OCI-LY7 (cell line): ENCODE measurements around the gene RTEL1. TPM values are rescaled to one million over a fixed set of nuclear protein-coding genes. Genes with fewer than 3 reads are reported as not detected.
"Not testable (repeated sequence)": the region's sequence is repeated elsewhere in the genome, so short reads cannot be mapped to it uniquely, and the experiment has no call there.

Experiments
- BruUV-seq: library from RNA; stranded (reverse); fragments of 400-500 nt; replicated peaks from 2 replicates; lab custom pipeline; 2021; lab: Mats Ljungman, UMichigan
- CTCF ChIA-PET: fragments of 300-600 bp; sonication (Branson Sonifier 250); formaldehyde crosslinking; loops from one replicate; lab custom pipeline; 2022; ENCODE audit warnings: antibody characterized with exemption; ENCODE audit not compliant: unreplicated experiment; lab: Charles Lee
- POLR2A ChIA-PET: fragments of 300-600 bp; sonication (Branson Sonifier 250); formaldehyde crosslinking; loops from one replicate; lab custom pipeline; 2022; ENCODE audit warnings: antibody characterized with exemption; lab: Charles Lee
- DNase-seq: peaks from one replicate; pipeline ENCODE4 v3.0.0-alpha.2; 2015; ENCODE audit warnings: low spot score
- H2AFZ ChIP-seq: fragments of 200-600 bp; sonication (generic), shearing (Covaris generic); 2 replicates; pipeline ENCODE4 v1.6.1; 2014; ENCODE audit warnings: mild to moderate bottlenecking, antibody characterized with exemption, low read length, moderate library complexity
- H3K27ac ChIP-seq: fragments of 200-600 bp; sonication (generic); 2 replicates; pipeline ENCODE4 v1.5.1; 2014; ENCODE audit warnings: mixed run types, low read depth, mild to moderate bottlenecking, moderate library complexity, low read length, inconsistent platforms; ENCODE audit not compliant: poor library complexity, severe bottlenecking
- H3K36me3 ChIP-seq: fragments of 200-600 bp; sonication (generic); 2 replicates; pipeline ENCODE4 v1.6.1; 2014; ENCODE audit warnings: mild to moderate bottlenecking, antibody characterized with exemption, low read length, moderate library complexity, mixed read lengths; ENCODE audit not compliant: insufficient read depth
- H3K4me1 ChIP-seq: fragments of 200-600 bp; sonication (generic); 2 replicates; pipeline ENCODE4 v1.5.1; 2014; ENCODE audit warnings: mild to moderate bottlenecking, low read length; ENCODE audit not compliant: insufficient read depth, poor library complexity, severe bottlenecking
- H3K4me2 ChIP-seq: fragments of 200-600 bp; sonication (generic); 2 replicates; pipeline ENCODE4 v1.6.1; 2014; ENCODE audit warnings: mild to moderate bottlenecking, low read length
- H3K4me3 ChIP-seq: fragments of 200-600 bp; sonication (generic); 2 replicates; pipeline ENCODE4 v1.5.1; 2014; ENCODE audit warnings: mild to moderate bottlenecking, low read depth, low read length; ENCODE audit not compliant: poor library complexity, severe bottlenecking
- H3K79me2 ChIP-seq: fragments of 200-600 bp; sonication (generic); 2 replicates; pipeline ENCODE4 v1.6.1; 2016; ENCODE audit warnings: low read depth, mild to moderate bottlenecking, low read length, moderate library complexity, mixed read lengths; ENCODE audit not compliant: insufficient read depth
- H3K9me2 ChIP-seq: fragments of 200-600 bp; sonication (generic); 2 replicates; pipeline ENCODE4 v1.6.1; 2016; ENCODE audit warnings: mild to moderate bottlenecking, low read length, mixed read lengths; ENCODE audit not compliant: insufficient read depth
- H3K9me3 ChIP-seq: fragments of 200-600 bp; sonication (generic); 2 replicates; pipeline ENCODE4 v1.6.1; 2014; ENCODE audit warnings: mild to moderate bottlenecking, mixed run types, low read length, mixed read lengths
- H4K20me1 ChIP-seq: fragments of 200-600 bp; sonication (generic); 2 replicates; pipeline ENCODE4 v1.6.1; 2014; ENCODE audit warnings: mild to moderate bottlenecking, antibody characterized with exemption, low read length, moderate library complexity, mixed read lengths; ENCODE audit not compliant: insufficient read depth
- CTCF ChIP-seq: fragments of 200-600 bp; sonication (generic); conservative IDR thresholded peaks from 2 replicates; pipeline ENCODE4 v1.5.1; 2014; ENCODE audit warnings: mild to moderate bottlenecking, antibody characterized with exemption, low read length, moderate library complexity, mixed read lengths
- EZH2phosphoT487 ChIP-seq: fragments of 200-600 bp; sonication (generic); IDR thresholded peaks from 2 replicates; pipeline ENCODE4 v1.6.1; 2018; ENCODE audit warnings: low read depth, borderline replicate concordance, mild to moderate bottlenecking, mixed run types, antibody characterized with exemption, low read length, moderate library complexity, mixed read lengths
- intact Hi-C: fragments of 100-400 bp; cut with micrococcal nuclease; formaldehyde crosslinking; loops from one replicate; pipeline ENCODE4 v1.10.0; 2022; ENCODE audit not compliant: unreplicated experiment
- total RNA-seq, 2 experiments: library from RNA; depleted of rRNA in 1 of 2; stranded (reverse); fragments of >200 nt in 1 of 2; shearing (Covaris generic) in 1 of 2; gene quantifications; 2 replicates each; pipeline ENCODE4 v1.2.3, GENCODE V29; 2014 to 2022

Gene RTEL1
- total RNA-seq, 2 experiments from 2014 or later = 22.5 to 47.2 TPM

- no peak for DNase-seq
- Histone ChIP-seq H3K9me3 (no peaks in the 10 kb centered on the region), H3K9me2 (no peaks in the 10 kb centered on the region), H3K4me2 (peak overlapping the region; percentile 74), H3K27ac (peak overlapping the region; percentile 48), H3K36me3 (peaks cover 15% of the 10 kb centered on the region; the same call in 1 of the 2 replicates), H3K79me2 (peaks cover 40% of the 10 kb centered on the region), H2AFZ (no peak overlapping the region), H4K20me1 (no peaks in the 10 kb centered on the region), H3K4me3 (peak overlapping the region; percentile 96), H3K4me1 (peaks cover 15% of the 10 kb centered on the region)
- ChIA-PET CTCF (interaction anchor here (0.6 kb wide), 3 partner anchors 14 to 64 kb away, joined by 3 to 9 read pairs (median 6); no protein-coding TSS in a partner anchor), POLR2A (interaction anchor here (0.6 to 1.7 kb wide), 2 partner anchors 11 to 15 kb away, joined by 3 to 11 read pairs; no protein-coding TSS in a partner anchor)
- intact Hi-C loops = loop anchor here (1.0 to 10.0 kb wide), 6 partner anchors 12 to 450 kb away; partner anchors contain the start of genes FNDC11, LIME1, PTK6 and RGS19
- BruUV-seq = no TSS peak
- TF ChIP-seq CTCF = no peak
- no peak for TF ChIP-seq EZH2phosphoT487
Observed at GRCh38 chr20:63627751-63628245, 30.3 kb upstream of the RTEL1 start.

GRCh38 chr20:63628246-63628975 lies 29.7 kb upstream of the RTEL1 start:
- Histone ChIP-seq H3K9me2 (no peaks in the 10 kb centered on the region), H2AFZ (peak overlapping the region; percentile 32; the same call in 1 of the 2 replicates), H3K9me3 (no peaks in the 10 kb centered on the region), H3K4me2 (peak overlapping the region; percentile 74), H3K4me1 (peaks cover 15% of the 10 kb centered on the region), H3K4me3 (peak overlapping the region; percentile 96), H3K36me3 (peaks cover 12% of the 10 kb centered on the region; the same call in 1 of the 2 replicates), H4K20me1 (no peaks in the 10 kb centered on the region), H3K27ac (peak overlapping the region; percentile 48), H3K79me2 (peaks cover 34% of the 10 kb centered on the region)
- TSS peak; percentile 85 for BruUV-seq
- DNase-seq = peak; percentile 82
- CTCF ChIA-PET = no interaction called here
- POLR2A ChIA-PET = interaction anchor here (1.7 to 2.2 kb wide), 2 partner anchors 10 to 14 kb away, joined by 5 to 11 read pairs; no protein-coding TSS in a partner anchor
- intact Hi-C loops = loop anchor here (1.0 to 10.0 kb wide), 6 partner anchors 11 to 449 kb away; partner anchors contain the start of genes FNDC11, LIME1, PTK6 and RGS19
- TF ChIP-seq EZH2phosphoT487 = no peak
- TF ChIP-seq CTCF = no peak

- POLR2A ChIA-PET = interaction anchor here (0.6 to 2.2 kb wide), 2 partner anchors 9 to 11 kb away, joined by 4 to 5 read pairs; no protein-coding TSS in a partner anchor
Observed at GRCh38 chr20:63630956-63631355, 27.2 kb upstream of the RTEL1 start.

GRCh38 chr20:63631426-63631825 lies 26.7 kb upstream of the RTEL1 start:
- H3K4me2 ChIP-seq, H4K20me1 ChIP-seq, POLR2A ChIA-PET, intact Hi-C loops, H3K27ac ChIP-seq, H3K4me3 ChIP-seq, BruUV-seq, DNase-seq, H3K9me3 ChIP-seq, H3K9me2 ChIP-seq, H2AFZ ChIP-seq: not testable (repeated sequence)
- Histone ChIP-seq H3K4me1 (peaks cover 20% of the 10 kb centered on the region), H3K36me3 (peaks cover 12% of the 10 kb centered on the region; the same call in 1 of the 2 replicates), H3K79me2 (peaks cover 21% of the 10 kb centered on the region)
- CTCF ChIA-PET = interaction anchor here (1.3 kb wide), 1 partner anchor 10 kb away, joined by 3 read pairs; no protein-coding TSS in a partner anchor

More at GRCh38 chr20:63630956-63631355, 27.2 kb upstream of the RTEL1 start:
- peaks cover 25% of the 10 kb centered on the region for H3K79me2 ChIP-seq
- H3K27ac ChIP-seq, H2AFZ ChIP-seq, H3K9me3 ChIP-seq, DNase-seq, H3K9me2 ChIP-seq, H3K4me2 ChIP-seq, intact Hi-C loops, H3K4me3 ChIP-seq, CTCF ChIA-PET, H4K20me1 ChIP-seq, BruUV-seq: not testable (repeated sequence)
- H3K36me3 ChIP-seq = peaks cover 12% of the 10 kb centered on the region; the same call in 1 of the 2 replicates
- peaks cover 21% of the 10 kb centered on the region for H3K4me1 ChIP-seq
